Measurements from ENCODE around the gene KIAA0753. TPM values are rescaled to one million over a fixed set of nuclear protein-coding genes. Genes with fewer than 3 reads are reported as not detected.

The KIAA0753 gene
- total and polyA plus RNA-seq, 2 of the 13 experiments (the other 11 are each of a cell fraction or from before 2014, with no cell fraction given) = 5.2 to 9.1 TPM

DNA sequence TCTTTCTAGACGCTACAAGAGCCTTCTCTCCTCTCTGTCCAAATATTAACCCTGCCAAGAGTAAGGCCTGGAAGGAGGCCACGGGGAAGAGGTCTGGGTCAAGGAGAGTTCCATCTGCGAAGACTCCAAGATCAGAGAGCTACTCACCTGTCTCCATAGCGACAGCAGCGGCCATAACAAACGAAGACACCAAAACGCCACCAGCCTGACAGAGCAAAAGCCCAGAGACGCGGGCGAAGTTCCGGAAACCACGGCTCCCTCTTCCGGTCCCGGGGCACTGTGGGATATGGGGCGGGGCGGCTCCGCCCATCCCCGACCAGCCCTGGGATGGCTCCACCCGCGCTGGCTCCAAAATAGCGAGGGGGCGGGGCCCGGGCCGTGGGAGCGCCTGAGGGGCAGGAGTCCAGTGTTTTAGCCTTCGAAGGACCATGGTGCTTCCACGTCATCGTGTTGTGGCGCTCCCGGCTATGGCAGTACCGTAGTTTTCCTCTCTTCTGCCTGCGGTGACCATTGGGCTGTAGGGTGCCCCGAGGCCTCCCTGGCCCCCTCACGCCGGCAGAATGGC is 10.9 kb upstream of the KIAA0753 start, which contains the start of the genes C17orf100 and MED31 (continued):
- TF ChIP-seq, protein P1, sequence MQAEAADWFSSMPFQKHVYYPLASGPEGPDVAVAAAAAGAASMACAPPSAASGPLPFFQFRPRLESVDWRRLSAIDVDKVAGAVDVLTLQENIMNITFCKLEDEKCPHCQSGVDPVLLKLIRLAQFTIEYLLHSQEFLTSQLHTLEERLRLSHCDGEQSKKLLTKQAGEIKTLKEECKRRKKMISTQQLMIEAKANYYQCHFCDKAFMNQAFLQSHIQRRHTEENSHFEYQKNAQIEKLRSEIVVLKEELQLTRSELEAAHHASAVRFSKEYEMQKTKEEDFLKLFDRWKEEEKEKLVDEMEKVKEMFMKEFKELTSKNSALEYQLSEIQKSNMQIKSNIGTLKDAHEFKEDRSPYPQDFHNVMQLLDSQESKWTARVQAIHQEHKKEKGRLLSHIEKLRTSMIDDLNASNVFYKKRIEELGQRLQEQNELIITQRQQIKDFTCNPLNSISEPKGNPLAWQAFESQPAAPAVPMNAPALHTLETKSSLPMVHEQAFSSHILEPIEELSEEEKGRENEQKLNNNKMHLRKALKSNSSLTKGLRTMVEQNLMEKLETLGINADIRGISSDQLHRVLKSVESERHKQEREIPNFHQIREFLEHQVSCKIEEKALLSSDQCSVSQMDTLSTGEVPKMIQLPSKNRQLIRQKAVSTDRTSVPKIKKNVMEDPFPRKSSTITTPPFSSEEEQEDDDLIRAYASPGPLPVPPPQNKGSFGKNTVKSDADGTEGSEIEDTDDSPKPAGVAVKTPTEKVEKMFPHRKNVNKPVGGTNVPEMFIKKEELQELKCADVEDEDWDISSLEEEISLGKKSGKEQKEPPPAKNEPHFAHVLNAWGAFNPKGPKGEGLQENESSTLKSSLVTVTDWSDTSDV (CRISPR knock-in tag; IDR thresholded peaks at IDR 0.05) = no peak
- no peak for TF ChIP-seq YEATS4 (CRISPR knock-in tag; IDR thresholded peaks at IDR 0.05; ENCODE audit: borderline replicate concordance)
- TF ChIP-seq, protein P2, sequence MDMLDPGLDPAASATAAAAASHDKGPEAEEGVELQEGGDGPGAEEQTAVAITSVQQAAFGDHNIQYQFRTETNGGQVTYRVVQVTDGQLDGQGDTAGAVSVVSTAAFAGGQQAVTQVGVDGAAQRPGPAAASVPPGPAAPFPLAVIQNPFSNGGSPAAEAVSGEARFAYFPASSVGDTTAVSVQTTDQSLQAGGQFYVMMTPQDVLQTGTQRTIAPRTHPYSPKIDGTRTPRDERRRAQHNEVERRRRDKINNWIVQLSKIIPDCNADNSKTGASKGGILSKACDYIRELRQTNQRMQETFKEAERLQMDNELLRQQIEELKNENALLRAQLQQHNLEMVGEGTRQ (IDR thresholded peaks at IDR 0.05; ENCODE audit: low read depth, low read length) = no peak
- TF ChIP-seq, protein P2 (CRISPR knock-in tag; IDR thresholded peaks at IDR 0.05; ENCODE audit: borderline replicate concordance) = 0 out of 2 replicates have a peak, but pooled peaks have one; percentile 63
- peak; percentile 83 for TF ChIP-seq ELF1 (CRISPR knock-in tag; IDR thresholded peaks at IDR 0.05)
- no peak for TF ChIP-seq TBL1XR1 (IDR thresholded peaks at IDR 0.05; ENCODE audit: borderline replicate concordance, low read length, partially characterized antibody)
- no peak for TF ChIP-seq ZNF598 (CRISPR knock-in tag; IDR thresholded peaks at IDR 0.05; ENCODE audit: borderline replicate concordance)
- no peak; the same call in 1 of the 2 replicates for TF ChIP-seq NCOA1 (CRISPR knock-in tag; IDR thresholded peaks at IDR 0.05)
- 0 out of 2 replicates have a peak, but pooled peaks have one; percentile 75 for TF ChIP-seq ZNF878 (CRISPR knock-in tag; IDR thresholded peaks at IDR 0.05)
- TF ChIP-seq JUNB (CRISPR knock-in tag; IDR thresholded peaks at IDR 0.05; ENCODE audit: borderline replicate concordance) = no peak
- TF ChIP-seq, protein P3, sequence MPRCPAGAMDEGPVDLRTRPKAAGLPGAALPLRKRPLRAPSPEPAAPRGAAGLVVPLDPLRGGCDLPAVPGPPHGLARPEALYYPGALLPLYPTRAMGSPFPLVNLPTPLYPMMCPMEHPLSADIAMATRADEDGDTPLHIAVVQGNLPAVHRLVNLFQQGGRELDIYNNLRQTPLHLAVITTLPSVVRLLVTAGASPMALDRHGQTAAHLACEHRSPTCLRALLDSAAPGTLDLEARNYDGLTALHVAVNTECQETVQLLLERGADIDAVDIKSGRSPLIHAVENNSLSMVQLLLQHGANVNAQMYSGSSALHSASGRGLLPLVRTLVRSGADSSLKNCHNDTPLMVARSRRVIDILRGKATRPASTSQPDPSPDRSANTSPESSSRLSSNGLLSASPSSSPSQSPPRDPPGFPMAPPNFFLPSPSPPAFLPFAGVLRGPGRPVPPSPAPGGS (CRISPR knock-in tag; IDR thresholded peaks at IDR 0.05) = no peak
- TF ChIP-seq, protein P4, sequence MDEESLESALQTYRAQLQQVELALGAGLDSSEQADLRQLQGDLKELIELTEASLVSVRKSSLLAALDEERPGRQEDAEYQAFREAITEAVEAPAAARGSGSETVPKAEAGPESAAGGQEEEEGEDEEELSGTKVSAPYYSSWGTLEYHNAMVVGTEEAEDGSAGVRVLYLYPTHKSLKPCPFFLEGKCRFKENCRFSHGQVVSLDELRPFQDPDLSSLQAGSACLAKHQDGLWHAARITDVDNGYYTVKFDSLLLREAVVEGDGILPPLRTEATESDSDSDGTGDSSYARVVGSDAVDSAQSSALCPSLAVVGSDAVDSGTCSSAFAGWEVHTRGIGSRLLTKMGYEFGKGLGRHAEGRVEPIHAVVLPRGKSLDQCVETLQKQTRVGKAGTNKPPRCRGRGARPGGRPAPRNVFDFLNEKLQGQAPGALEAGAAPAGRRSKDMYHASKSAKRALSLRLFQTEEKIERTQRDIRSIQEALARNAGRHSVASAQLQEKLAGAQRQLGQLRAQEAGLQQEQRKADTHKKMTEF (CRISPR knock-in tag; IDR thresholded peaks at IDR 0.05) = no peak
- TF ChIP-seq, protein P5, sequence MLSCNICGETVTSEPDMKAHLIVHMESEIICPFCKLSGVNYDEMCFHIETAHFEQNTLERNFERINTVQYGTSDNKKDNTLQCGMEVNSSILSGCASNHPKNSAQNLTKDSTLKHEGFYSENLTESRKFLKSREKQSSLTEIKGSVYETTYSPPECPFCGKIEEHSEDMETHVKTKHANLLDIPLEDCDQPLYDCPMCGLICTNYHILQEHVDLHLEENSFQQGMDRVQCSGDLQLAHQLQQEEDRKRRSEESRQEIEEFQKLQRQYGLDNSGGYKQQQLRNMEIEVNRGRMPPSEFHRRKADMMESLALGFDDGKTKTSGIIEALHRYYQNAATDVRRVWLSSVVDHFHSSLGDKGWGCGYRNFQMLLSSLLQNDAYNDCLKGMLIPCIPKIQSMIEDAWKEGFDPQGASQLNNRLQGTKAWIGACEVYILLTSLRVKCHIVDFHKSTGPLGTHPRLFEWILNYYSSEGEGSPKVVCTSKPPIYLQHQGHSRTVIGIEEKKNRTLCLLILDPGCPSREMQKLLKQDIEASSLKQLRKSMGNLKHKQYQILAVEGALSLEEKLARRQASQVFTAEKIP (CRISPR knock-in tag; IDR thresholded peaks at IDR 0.05; ENCODE audit: borderline replicate concordance) = no peak
- peak; percentile 90 for TF ChIP-seq RFX5 (IDR thresholded peaks at IDR 0.05; ENCODE audit: low read depth, low read length)
- TF ChIP-seq, protein P6, sequence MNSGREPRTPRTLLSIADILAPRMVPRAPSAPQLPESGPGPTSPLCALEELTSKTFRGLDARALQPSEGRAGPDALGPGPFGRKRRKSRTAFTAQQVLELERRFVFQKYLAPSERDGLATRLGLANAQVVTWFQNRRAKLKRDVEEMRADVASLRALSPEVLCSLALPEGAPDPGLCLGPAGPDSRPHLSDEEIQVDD (CRISPR knock-in tag; IDR thresholded peaks at IDR 0.05; ENCODE audit: borderline replicate concordance) = no peak
- TF ChIP-seq ZMYM2 (CRISPR knock-in tag; IDR thresholded peaks at IDR 0.05) = no peak
